Activated T-helper 9 cell treated with anti-CD3 and anti-CD28 coated beads, Interleukin-2, amount 50 U/mL, for 16 hours (primary cell): ENCODE results near the gene MTCH1.

Source experiments
- DNase-seq: peaks from one replicate; pipeline ENCODE4 v3.0.0-alpha.2; 2020; ENCODE audit warnings: low read depth

Gene MTCH1

DNA sequence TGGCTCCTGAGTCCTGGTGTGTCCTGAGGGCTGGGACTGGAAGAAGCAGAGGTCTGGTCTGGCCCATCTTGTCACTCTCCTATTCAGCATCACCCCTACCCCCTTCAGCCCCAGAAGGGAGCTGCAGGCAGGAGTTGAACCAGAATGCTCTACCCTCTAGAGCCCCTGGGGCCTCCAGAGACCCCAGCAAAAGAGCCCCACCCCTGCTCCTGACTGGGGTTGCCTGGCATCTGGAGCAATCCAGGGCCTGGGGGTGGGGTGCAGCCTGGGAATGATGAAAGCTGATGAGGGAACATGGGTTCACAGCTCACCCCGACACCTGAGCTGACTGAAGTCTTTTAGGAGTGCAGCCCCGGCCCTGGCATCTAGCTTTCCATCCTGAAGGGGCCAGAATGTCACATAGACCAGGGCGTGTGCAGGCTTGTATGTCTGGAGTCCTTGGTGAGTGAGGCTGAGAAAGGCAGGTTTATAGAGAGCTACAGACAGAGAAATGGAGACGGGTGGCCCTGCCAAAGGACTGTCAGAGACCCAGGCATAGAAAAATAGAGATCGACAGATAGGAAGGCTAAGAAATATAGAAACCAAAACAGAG is 31.7 kb upstream of the MTCH1 start:
- DNase-seq = no peak

DNA sequence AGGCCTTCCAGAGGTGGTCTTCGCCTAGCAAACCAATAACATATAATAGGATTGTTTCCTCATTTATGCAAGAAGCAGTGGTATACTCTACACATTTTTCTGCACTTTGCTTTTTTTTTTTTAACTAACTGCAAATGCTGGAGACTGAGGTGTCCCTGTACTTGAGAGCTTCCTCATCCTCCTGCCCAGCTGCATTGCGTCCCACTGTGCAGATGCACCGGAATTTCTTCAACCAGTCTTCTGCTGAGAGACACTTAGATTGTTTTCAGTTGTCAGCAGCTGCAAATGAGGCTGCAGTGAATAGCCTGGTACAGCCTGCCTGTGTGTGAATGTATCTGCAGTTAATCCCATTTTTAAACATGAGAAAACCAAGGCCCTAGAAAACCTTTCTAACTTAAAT is 31.0 kb upstream of the MTCH1 start:
- no peak for DNase-seq

DNA sequence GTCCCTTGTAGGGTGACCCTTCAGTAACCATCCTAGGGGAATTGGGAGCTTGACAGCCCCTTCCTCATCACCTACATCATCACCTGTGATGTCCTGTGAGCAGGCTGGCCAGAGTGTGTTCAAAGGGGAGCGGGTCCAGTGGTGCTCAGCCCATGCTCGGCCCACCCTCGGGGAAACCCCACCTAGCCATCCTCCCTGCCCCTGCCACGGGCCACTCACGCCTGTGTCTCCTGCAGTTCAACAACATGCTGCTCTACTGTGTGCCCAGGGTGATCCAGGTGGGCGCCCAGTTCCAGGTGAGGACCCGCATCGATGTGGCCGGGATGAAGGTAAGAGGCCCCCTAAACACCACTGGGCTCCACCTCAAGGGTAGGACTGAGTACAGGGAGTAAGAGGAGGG is 29.5 kb upstream of the MTCH1 start:
- DNase-seq = no peak

DNA sequence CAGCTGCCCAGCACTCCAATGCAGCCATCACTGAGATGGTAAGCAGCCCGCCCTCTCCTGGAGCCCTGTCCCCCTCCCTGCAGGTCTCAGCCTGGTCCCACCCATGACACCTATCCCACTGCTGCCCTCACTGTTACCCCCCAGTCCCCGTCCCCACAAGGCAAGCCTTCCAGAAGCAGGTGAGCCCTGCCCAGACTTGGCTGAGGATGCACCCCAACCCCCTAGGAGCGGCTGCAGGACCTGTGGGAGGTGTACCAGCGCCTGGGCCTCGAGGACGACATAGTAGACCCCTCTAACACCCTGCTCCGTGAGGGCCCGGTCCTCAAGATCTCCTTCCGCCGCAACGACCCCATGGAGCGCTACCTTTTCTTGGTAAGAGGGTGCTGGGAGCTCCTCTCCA is 28.7 kb upstream of the MTCH1 start:
- no peak for DNase-seq

DNA sequence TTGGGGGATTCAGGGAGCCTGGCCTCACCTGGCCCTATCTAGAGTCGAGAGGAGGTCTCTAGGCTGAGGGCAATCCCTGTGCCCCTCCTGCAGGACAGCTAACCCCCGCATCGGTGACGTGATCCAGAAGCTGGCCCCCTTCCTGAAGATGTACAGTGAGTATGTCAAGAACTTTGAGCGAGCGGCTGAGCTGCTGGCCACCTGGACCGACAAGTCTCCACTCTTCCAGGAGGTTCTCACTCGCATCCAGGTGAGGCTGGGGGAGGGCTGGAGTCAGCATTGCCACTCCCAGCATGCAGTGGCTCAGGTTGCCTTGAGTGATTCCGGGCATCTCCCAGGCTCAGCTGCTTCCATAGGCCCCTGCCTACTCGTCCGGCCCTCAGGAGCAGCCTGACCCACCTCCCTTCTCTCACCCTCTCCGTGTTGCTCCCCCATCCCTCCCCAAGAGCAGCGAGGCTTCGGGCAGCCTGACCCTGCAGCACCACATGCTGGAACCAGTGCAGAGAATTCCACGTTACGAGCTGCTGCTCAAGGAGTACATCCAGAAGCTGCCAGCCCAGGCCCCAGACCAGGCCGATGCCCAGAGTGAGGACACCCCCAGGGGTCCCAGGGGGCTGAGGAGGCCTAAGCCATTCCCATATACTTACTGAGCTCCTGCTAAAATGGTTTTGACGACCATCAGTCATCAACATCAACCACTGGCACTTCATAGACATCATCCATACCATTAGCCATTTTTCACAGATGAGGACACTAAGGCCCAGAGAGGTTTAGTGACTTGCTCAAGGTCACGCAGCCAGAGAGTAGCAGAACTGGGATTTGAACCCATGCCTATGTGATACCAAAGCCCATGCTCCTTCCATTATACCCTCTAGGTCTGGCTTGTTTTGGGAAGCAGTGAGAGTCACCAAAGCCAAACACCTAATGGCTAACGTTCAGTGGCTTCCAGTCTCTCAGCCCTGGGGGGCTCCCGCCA is 27.8 kb upstream of the MTCH1 start:
- DNase-seq = no peak

DNA sequence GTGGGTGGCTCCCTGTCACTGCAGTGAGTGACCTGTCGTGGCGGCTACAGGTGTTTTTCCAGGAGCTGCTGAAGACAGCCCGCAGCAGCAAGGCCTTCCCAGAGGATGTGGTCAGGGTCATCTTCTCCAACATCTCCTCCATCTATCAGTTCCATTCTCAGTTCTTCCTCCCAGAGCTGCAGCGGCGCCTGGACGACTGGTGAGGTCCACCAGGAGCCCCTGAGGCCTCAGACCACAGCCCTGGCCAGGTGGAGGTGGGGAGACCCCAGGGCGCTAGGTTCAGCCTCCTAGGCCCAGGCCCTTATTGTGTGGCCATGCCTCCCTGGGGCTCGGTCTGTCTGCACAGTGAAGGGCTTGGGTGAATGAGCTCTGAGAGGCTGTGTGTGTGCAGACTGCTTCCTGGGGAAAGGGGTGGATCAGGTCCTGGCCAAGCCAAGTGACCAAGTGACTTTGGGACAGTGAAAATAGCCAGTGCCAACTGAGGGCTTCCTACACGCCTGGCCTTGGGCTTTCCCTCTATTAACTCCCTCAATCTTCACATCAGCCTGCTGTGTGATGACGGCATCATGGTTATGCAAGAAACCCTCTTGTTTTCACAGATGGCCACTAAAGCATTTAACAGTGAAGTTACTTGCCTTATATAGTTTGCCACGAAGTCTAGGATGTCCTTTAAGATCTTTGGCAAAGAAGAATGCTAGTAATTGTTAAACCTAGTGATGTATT is 25.8 kb upstream of the MTCH1 start:
- no peak for DNase-seq

DNA sequence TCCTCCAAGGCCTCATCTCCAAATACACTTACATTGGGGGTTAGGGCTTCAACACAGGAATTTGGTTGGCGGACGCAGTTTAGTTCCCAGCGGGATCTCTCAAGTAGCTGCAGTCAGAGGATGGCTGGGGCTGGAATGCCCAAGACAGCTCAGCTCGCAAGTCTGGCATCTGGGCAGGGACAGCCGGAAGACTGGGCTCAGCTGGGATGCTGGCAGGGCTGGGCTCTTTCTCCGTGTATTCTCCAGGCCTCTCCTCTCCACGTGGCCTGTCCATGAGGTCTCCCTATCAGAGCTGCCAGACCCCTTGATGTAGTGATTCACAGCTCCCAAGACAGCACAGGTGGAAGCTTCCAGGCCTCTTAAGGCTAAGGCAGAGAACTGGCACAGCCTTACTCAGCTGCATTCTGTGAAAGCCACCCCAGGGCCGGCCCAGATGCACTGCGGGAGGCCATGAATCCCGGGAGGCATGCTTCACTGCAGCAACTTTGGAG is 24.5 kb upstream of the MTCH1 start:
- no peak for DNase-seq

DNA sequence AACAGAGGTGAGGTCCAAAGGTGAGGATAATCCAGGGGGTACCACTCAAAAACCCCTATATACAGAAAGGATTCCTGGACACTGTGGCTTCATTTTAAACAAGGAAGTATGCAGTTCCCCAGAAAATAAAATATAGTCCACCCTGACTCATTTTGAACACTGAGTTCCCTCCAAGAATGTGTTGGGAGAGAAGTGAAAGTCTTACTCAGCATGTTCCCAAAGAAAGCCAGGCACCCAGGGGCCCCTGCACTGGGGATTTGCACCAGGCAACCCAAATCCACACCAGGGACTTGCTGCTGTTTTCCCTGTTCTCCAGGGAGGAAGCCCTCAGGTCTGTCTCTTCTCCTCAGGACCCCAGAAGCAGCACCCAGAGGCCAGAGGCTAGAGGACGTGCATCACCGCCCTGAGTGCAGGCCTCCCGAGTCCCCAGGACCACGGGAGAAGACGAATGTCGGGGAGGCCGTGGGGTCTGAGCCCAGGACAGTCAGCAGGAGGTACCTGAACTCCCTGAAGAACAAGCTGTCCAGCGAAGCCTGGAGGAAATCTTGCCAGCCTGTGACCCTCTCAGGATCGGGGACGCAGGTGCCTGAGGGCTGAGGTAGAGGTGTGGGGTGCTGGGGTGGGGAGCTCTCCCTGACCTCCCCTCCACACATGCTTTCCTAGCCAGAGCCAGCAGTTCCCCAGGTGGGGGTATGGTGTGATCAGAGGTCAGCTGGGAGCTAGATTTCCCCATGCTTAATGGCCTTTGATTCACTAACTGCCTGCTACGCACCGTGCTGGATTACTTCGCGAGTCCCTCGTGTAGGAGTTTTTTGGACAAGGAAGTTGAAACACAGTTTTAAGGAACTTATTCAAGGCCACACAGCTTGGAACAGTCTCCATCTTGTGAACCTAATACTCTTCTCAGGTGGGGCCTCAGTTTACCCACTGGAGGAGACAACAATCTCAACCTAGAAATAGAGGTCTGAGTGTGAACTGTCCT is 22.8 kb upstream of the MTCH1 start:
- DNase-seq = no peak

DNA sequence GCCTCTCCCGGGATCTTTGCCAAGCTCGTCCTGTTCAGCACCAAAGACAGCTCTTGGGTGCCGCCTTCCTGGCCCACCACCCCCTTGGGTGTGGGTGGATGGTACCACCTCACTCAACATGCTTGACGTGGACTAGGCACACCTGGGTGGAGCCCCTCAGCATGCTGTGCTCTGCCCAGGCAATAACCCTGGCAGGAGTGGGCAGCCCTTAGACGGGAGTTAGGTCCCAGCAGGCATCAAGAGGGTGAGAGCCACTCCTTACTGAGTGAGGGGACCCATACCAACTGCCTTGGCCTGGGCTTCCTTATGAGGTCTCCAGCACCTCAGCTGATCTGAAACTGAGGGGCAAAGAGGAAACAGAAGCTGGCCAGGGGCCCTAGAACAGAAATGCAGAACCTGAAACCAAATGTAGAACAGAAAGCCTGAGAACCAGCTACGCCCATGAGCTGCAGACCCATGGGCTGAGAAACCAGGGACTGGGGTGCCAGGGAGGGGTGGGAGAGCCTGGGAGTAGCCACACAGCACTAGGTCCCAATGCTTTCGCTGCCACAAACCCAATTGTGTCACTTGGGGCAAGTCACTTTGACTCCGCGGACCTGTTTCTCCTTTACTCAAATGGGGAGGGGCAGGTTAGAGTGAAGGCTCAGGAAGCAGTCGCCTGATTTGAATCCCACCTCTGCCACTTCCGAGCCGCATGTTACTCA is 21.5 kb upstream of the MTCH1 start:
- DNase-seq = no peak

DNA sequence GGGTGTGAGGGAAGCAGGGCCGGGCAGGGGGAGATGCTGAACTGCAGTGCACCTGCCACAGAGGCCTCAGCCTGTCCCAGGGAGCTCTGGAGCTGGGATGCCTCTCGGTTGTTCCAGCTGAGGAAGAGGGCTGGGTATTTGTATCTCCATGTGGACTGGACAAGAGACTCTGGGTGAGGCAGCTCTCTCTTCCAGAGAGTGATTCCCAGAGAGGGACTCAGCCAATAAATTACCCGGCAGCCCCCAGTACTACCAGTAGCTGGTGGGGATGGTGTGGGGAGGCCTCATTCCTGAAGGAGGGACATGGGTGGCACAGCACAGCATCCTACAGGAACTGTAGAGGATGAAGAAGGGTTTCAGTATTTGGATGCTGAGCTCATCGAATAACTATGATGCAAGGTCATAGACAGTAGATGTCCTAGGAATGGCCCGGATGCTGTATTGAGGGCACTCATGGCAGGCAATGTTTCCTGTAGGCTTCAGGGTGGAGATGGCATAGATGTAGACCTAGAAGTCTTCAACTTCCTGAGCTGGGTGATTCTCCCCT is 20.9 kb upstream of the MTCH1 start:
- no peak for DNase-seq

DNA sequence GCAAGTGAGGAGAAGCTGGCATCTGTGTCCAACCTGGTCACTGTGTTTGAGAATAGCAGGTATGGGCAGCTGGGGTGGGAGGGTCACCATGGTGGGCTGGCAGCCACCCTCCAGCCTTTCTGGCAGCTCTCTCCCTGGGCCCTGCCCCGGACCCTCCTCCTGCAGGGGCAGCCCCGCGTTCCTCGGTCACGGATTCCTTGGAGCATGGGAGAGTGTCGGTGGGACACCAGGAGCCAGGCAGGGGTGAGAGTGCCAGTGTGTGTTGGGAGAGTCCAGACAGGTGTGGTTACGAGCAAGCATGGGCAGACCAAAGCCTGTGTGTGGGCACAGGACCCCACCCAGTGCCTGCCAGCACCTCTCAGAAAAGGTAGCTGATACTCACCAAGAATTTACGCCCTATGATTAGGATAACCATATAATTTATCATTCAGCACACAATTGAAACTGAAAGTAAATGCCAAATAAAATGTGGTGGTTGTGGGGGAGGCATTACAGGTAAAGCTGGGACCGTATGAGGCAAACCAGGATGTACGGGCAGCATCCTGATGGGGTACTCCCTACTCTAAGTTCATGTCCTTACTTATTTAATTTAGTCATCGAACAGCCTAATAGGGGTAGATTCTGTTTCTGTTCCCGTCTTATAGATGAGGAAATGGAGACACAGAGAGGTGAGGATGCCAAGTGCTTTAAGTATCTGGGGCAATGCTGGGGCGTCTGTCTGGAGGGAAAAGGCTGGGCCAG is 20.0 kb upstream of the MTCH1 start:
- DNase-seq = no peak

DNA sequence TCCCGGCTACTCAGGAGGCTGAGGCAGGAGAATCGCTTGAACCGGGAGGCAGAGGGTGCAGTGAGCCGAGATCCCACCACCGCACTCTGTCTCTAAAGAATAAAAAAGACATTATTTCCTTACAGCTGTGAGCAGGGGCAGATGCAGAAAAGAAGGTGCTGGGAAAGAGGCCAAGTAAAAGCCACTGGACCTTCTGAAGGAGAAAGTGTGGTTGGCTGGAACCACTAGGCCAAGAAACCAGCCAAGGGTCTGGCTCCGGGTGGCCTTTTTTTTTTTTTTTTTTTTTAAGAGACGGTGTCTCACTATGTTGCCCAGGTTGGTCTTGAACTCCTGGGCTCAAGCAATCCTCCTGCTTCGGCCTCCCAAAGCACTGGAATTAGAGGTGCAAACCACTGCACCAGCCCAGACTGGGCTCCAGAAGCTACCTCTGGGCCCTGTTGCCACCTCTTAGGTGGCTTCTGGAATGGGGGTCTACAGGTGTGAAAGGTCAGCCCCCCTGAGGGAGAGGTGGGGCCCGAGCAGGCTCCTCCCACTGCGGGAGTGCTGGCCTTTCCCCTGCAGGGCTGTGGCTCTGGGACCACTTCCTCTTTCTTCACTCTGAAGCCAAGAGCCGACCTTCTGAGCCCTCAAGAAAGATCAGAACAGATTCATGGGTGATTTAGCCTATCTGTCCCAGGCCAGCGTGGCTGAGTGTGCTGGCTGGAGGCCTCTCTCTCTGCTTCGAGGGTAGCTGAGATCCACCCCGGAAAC is 19.2 kb upstream of the MTCH1 start, which contains the start of gene FGD2:
TSS of gene FGD2 (plus strand) at position 595 of the 750 bp plus-strand sequence. CDS start 163 bp downstream, outside the sequence.
- no peak for DNase-seq

DNA sequence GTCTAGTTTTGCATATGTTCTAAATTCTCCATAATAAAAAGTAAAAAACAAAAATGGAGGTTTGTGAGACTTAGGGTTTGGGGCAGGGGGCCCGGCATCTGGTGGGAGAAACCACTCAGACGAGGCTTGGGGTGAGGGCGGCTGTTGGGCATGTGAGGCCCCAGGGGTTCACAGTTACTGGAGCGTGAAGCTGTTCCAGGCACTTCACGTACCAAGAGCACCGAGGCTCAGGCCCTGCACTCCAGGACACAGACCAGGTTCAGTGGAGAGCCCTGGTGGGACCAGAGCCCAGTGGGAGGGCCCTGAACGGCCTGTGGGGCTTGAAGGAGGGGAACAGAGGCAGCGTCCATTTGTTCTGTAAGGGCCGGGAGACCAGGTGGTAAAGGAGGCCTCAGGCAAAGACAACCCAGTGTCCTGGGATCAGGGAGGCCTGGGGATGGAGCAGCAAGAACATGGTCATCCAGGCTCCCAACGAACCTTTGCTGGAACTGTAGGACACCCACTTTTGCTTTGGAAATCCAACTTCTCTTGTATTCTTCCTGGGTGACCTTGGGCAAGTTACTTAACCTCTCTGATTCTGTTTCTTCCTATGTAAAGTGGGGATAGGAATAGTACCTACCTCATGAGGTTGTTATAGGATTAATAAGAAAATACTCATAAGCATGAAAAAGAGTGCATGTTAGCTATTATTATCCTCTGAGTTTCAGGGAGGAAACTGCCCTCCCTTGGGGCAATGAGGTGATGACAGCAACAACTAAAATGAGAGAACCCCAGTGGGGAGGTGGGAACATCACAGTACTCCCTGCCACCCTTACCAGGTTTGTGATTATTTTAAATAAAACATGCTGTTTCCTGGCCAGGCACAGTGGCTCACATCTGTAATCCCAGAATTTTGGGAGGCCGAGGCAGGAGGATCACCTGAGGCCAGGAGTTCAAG is 18.3 kb upstream of the MTCH1 start:
- DNase-seq = no peak

DNA sequence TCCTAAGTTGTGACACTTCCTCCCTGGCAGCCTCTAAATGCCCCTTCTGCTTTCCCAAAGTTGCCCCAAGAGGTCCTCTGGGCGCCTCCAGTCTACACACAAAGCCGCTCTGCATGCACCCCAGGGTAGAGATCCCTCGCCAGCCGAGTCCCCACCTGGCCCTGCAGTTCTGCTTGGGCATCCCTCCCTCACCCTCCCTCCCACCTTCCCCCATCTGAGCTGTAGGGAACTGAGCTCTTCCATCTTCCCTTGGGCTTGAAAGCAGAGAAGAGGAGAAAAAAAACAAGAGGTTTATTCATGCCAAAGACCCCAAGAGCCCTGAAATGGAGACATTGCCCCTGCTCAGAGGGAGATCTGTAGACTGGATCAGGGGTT is 13.7 kb upstream of the MTCH1 start:
- no peak for DNase-seq

DNA sequence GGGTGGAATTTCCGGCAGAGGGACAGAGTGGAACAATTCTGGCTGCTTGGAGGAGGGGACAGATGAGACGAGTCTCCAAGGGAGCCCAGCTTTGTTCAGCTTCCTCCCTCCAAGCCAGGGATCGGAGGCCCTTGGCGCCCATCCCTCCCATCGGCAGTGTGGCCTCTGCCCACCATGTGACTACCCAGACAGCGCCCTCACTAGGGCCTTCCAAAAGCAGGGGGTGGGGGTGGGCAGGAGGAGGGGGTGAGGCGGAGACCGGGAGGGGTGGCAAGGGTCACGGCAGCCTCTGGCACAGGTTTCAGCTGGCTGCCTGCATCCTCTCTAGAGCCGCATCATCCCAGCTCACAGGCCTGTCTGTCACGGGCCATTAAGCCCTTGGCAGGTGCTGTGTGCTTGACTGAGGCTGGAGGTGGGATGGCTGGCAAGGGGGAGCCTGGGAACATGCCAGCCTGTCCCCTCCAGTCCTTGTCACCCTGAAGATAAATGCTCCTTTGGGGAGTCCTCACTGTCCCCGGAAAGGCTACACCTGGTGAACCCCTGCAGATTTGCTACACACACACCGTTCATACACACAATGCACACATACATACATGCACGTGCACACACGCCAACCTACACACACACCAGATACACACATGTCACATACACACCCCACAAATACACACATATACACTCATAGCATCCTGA is 13.2 kb upstream of the MTCH1 start:
- DNase-seq = no peak

DNA sequence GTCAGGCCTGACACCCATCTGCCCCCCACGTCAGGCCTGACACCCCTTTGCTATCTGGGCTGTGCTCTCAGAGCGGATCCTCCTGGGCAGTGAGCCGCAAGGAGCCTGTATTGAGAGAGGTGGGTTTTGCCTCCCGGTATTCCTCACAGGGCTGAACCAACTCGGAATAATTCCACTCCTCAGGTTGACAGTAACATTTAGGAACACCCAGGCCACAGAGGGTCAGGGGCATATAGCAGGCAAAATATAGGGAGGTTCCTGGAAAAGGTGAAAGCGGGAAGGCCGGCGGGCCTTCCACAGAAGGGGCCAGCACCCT is 12.7 kb upstream of the MTCH1 start:
- DNase-seq = no peak
